ENCODE results near the gene HNRNPUL1. TPM values are rescaled to one million over a fixed set of nuclear protein-coding genes. Genes with fewer than 3 reads are reported as not detected.

Gene HNRNPUL1
- total RNA-seq, 5 donors from 2014 or later (not counting 1 experiment from before 2014, with no cell fraction given), result 275 to 350 (median 307) TPM

DNA sequence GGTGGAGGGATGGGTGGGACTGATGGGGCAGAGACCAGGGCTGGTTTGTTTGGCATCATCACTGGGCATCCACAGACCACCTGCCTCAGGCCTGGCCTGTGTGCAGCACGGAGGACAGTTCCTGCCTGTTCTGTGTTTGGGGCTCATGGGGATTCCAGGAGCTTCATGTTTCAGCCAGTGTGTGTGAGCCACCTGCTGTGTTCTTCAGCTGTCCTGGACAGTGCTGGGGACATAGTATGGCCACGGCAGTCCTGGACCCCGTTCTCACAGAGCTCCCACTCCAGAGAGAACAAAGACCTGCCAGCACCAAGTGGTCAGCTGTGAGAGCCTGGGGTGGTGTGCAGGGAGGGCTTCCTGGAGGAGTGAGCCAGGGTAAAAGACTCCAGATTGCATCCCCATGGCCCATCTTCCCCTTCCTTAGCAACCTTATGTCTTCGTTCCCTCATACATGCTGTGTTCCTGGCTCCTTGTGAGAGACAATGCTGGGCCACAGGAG lies 43.8 kb downstream of the HNRNPUL1 start:
- no peaks in the 10 kb centered on the region for H3K9me3 Mint-ChIP-seq
- Histone ChIP-seq H3K4me1 (ENCODE audit: control insufficient read depth in 1 of 2, extremely low read depth in 1 of 2, insufficient read depth in 2 of 2, low read length in 2 of 2) (peaks cover 61 to 92% of the 10 kb centered on the region in 2 experiments), H3K27ac (ENCODE audit: low read length) (peak overlapping the region; percentile 97), H3K27me3 (replicated peaks in 1 of 2; ENCODE audit: control insufficient read depth in 2 of 2, extremely low read depth in 1 of 2, insufficient read depth in 2 of 2, low read length in 1 of 2) (no peaks in the 10 kb centered on the region), H3K4me3 (ENCODE audit: control insufficient read depth in 1 of 2, extremely low read depth in 1 of 2, low read length in 1 of 2) (peak overlapping the region; percentile 11 to 20), H3K9me3 (no peaks in the 10 kb centered on the region), H3K36me3 (ENCODE audit: control insufficient read depth in 2 of 2, extremely low read depth in 1 of 2, insufficient read depth in 1 of 2, low read length in 1 of 2) (peaks cover 7 to 42% of the 10 kb centered on the region in 2 donors)
- ATAC-seq (replicated peaks in 1 of 4) (peak in 1 of 4 experiments; percentile 13), DNase-seq (peak in 2 of 35 experiments; percentile 23 to 41)
- ChIA-PET POLR2A (interaction anchor here (0.5 to 3.7 kb wide), 6 partner anchors 10 to 166 kb away, joined by 3 to 23 read pairs (median 8); partner anchors contain the start of gene HNRNPUL1 (in 1 of the 2)), CTCF (interaction anchor here (0.6 to 3.3 kb wide), 11 partner anchors 9 to 135 kb away, joined by 3 to 14 read pairs (median 5); partner anchors contain the start of genes B9D2 (in 1 of the 2) and HNRNPUL1 (in 1 of the 2))
- H3K27me3 Mint-ChIP-seq, result no peaks in the 10 kb centered on the region
- peak overlapping the region; percentile 96 to 99 for H3K27ac Mint-ChIP-seq
- H3K4me3 Mint-ChIP-seq, result peak overlapping the region; percentile 90 to 98 (median 95)
- WGBS (ENCODE audit: insufficient coverage), result 17% methylated on average over 1 of the region's 4 CpGs
- H3K36me3 Mint-ChIP-seq, result peaks cover 35% of the 10 kb centered on the region
- H3K4me1 Mint-ChIP-seq, result peaks cover 90 to 96% (median 92%) of the 10 kb centered on the region in 3 donors

DNA sequence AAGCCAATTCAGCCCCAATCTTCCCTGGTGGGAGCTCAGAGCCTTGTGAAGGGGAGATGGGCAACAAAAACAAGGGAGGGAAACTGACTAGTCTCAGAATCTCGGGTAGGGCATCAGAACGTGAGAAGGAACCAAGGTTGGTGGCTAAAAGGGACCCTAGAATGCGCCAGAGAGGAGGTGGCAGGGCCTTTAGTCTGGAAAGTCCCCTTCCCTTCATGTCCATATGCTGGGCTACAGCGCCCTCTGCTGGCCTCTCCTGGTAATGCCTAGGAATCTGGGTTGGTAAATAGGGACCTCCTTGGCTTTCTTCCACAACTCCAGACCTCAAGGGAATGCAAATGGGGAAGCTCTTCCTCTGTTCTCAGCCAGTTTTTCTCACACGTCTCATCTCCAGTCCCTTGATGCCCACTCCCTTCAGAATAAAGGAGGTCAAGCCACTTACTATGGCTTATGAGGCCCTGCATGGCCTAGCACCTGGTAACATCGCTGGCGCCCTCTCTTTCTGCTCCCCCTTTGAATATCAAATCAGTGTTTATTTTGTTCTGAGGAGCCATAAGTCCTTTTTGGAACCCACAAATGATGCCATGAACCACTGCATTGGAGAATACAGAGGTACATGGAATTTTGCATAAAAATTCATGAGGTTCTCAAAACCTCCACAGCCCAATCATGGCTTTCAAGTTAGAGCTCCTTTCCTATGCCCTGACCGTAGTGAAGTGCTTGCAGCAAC lies 44.4 kb downstream of the HNRNPUL1 start:
- peaks cover 92 to 96% (median 93%) of the 10 kb centered on the region in 3 donors for H3K4me1 Mint-ChIP-seq
- H3K27me3 Mint-ChIP-seq, result no peaks in the 10 kb centered on the region
- no peaks in the 10 kb centered on the region for H3K9me3 Mint-ChIP-seq
- Histone ChIP-seq H3K27ac (ENCODE audit: low read length) (peak overlapping the region; percentile 97), H3K36me3 (ENCODE audit: control insufficient read depth in 2 of 2, extremely low read depth in 1 of 2, insufficient read depth in 1 of 2, low read length in 1 of 2) (peaks cover 8 to 46% of the 10 kb centered on the region in 2 donors), H3K27me3 (replicated peaks in 1 of 2; ENCODE audit: control insufficient read depth in 2 of 2, extremely low read depth in 1 of 2, insufficient read depth in 2 of 2, low read length in 1 of 2) (no peaks in the 10 kb centered on the region), H3K4me1 (ENCODE audit: control insufficient read depth in 1 of 2, extremely low read depth in 1 of 2, insufficient read depth in 2 of 2, low read length in 2 of 2) (peaks cover 58 to 91% of the 10 kb centered on the region in 2 experiments), H3K9me3 (no peaks in the 10 kb centered on the region), H3K4me3 (ENCODE audit: control insufficient read depth in 1 of 2, extremely low read depth in 1 of 2, low read length in 1 of 2) (peak overlapping the region; percentile 11 to 96)
- H3K36me3 Mint-ChIP-seq, result peaks cover 37% of the 10 kb centered on the region
- ChIA-PET POLR2A (interaction anchor here (0.5 to 3.7 kb wide), 5 partner anchors 10 to 166 kb away, joined by 3 to 23 read pairs (median 5); partner anchors contain the start of gene HNRNPUL1 (in 1 of the 2)), CTCF (interaction anchor here (0.6 to 3.3 kb wide), 12 partner anchors 10 to 135 kb away, joined by 3 to 21 read pairs (median 6); partner anchors contain the start of genes B9D2 (in 1 of the 2) and HNRNPUL1 (in 1 of the 2))
- DNase-seq (peak; percentile 77 to 98 (median 91)), ATAC-seq (replicated peaks in 1 of 4) (peak; percentile 48 to 62 (median 58))
- 20% methylated on average over 1 of the region's 8 CpGs for WGBS (ENCODE audit: insufficient coverage)
- H3K27ac Mint-ChIP-seq, result peak overlapping the region; percentile 96 to 99
- H3K4me3 Mint-ChIP-seq, result peak overlapping the region; percentile 90 to 98 (median 95)

GRCh38 chr19:41309180-41310032 lies 45.2 kb downstream of the HNRNPUL1 start:
- ATAC-seq (replicated peaks in 1 of 4), result peak in 1 of 4 experiments; percentile 2
- Histone ChIP-seq H3K36me3 (ENCODE audit: control insufficient read depth in 2 of 2, extremely low read depth in 1 of 2, insufficient read depth in 1 of 2, low read length in 1 of 2) (peaks cover 7 to 44% of the 10 kb centered on the region in 2 donors), H3K4me1 (ENCODE audit: control insufficient read depth in 1 of 2, extremely low read depth in 1 of 2, insufficient read depth in 2 of 2, low read length in 2 of 2) (peaks cover 51 to 83% of the 10 kb centered on the region in 2 experiments), H3K27ac (ENCODE audit: low read length) (peak overlapping the region; percentile 97), H3K4me3 (ENCODE audit: control insufficient read depth in 1 of 2, extremely low read depth in 1 of 2, low read length in 1 of 2) (peak overlapping the region; percentile 96 to 99), H3K27me3 (replicated peaks in 1 of 2; ENCODE audit: control insufficient read depth in 2 of 2, extremely low read depth in 1 of 2, insufficient read depth in 2 of 2, low read length in 1 of 2) (no peaks in the 10 kb centered on the region), H3K9me3 (no peaks in the 10 kb centered on the region)
- no peaks in the 10 kb centered on the region for H3K9me3 Mint-ChIP-seq
- POLR2A ChIA-PET, result interaction anchor here (0.7 to 3.7 kb wide), 4 partner anchors 11 to 46 kb away, joined by 3 to 23 read pairs (median 4); partner anchors contain the start of gene HNRNPUL1 (in 1 of the 2)
- peak in 2 of 35 experiments; percentile 32 to 52 for DNase-seq
- H3K27ac Mint-ChIP-seq, result peak overlapping the region; percentile 96 to 99
- H3K4me3 Mint-ChIP-seq, result peak overlapping the region; percentile 90 to 98 (median 95)
- H3K27me3 Mint-ChIP-seq, result no peaks in the 10 kb centered on the region
- CTCF ChIA-PET, result interaction anchor here (0.7 to 3.3 kb wide), 11 partner anchors 11 to 105 kb away, joined by 3 to 21 read pairs (median 5); partner anchors contain the start of genes B9D2 (in 1 of the 2) and HNRNPUL1 (in 1 of the 2)
- peaks cover 87 to 92% (median 91%) of the 10 kb centered on the region in 3 donors for H3K4me1 Mint-ChIP-seq
- WGBS (ENCODE audit: insufficient coverage), result 14% methylated on average over 18 of the region's 26 CpGs
- peaks cover 30% of the 10 kb centered on the region for H3K36me3 Mint-ChIP-seq

DNA sequence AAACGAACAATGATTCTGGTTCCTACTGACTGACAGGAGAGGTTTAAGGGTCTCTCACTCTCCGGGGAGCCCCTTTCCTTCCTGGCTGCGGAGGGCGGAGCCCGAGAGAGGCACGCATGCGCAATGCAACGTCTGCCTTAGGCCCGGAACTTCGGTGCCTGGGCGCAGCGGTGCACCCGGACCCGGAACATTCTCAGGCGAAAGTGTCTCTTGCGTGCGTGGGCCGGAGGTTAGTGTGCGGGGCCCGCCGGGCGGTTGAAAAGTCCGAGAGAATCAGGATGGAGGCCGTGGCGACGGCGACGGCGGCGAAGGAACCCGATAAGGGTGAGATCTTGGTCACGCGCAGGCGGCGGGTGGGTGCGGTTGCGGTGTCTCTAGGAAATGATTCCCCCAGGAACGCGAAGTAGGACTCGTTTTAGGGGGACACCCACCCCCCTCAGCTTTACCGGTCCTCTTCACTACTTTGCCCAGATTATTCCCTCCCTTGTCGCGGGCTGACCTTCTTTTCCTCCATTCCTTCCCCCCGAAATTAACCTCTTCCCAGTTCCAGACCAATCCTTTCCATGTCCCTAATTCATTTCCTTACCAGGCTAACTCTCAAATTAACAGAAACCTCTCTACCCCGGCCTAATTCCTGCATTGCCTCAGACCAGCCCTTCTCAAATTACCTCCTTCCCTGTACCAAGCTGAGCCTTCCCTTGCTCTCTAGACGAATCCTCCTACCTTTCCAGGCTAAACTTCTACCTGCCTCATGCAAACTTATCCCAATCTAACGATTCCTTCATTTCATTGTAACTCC lies 46.1 kb downstream of the HNRNPUL1 start, which contains the start of gene CCDC97:
Gene CCDC97 (plus strand): TSS at position 140 of the 799 bp plus-strand sequence. CDS start 139 bp downstream, at position 279.
- ChIA-PET CTCF (interaction anchor here (0.5 to 3.3 kb wide), 4 partner anchors 33 to 125 kb away, joined by 3 to 21 read pairs (median 8); partner anchors contain the start of gene HNRNPUL1 (in 1 of the 2)), POLR2A (interaction anchor here in 1 of 2 donors (0.7 kb wide), 1 partner anchor 46 kb away, joined by 4 read pairs; no protein-coding TSS in a partner anchor)
- H3K36me3 ChIP-seq (ENCODE audit: control insufficient read depth in 2 of 2, extremely low read depth in 1 of 2, insufficient read depth in 1 of 2, low read length in 1 of 2), result peaks cover 7 to 39% of the 10 kb centered on the region in 2 donors
- H3K27ac ChIP-seq (ENCODE audit: low read length), result peak within 1 kb of the TSS; percentile 97
- peak; percentile 73 to 94 (median 85) for DNase-seq
- H3K9me3 ChIP-seq, result no peaks in the 10 kb centered on the region
- Mint-ChIP-seq H3K36me3 (peaks cover 21% of the 10 kb centered on the region), H3K27me3 (no peaks in the 10 kb centered on the region), H3K4me3 (peak within 1 kb of the TSS; percentile 90 to 98 (median 95)), H3K27ac (peak within 1 kb of the TSS; percentile 96 to 99), H3K9me3 (no peaks in the 10 kb centered on the region), H3K4me1 (peaks cover 79 to 86% (median 83%) of the 10 kb centered on the region in 3 donors)
- WGBS (ENCODE audit: insufficient coverage), result under 1% methylated on average over 38 of the region's 47 CpGs
- peak within 1 kb of the TSS; percentile 96 to 99 for H3K4me3 ChIP-seq (ENCODE audit: control insufficient read depth in 1 of 2, extremely low read depth in 1 of 2, low read length in 1 of 2)
- no peaks in the 10 kb centered on the region for H3K27me3 ChIP-seq (replicated peaks in 1 of 2; ENCODE audit: control insufficient read depth in 2 of 2, extremely low read depth in 1 of 2, insufficient read depth in 2 of 2, low read length in 1 of 2)
- peak; percentile 66 to 72 (median 70) for ATAC-seq (replicated peaks in 1 of 4)
- peaks cover 44 to 74% of the 10 kb centered on the region in 2 experiments for H3K4me1 ChIP-seq (ENCODE audit: control insufficient read depth in 1 of 2, extremely low read depth in 1 of 2, insufficient read depth in 2 of 2, low read length in 2 of 2)

- Histone ChIP-seq H3K27ac (ENCODE audit: low read length) (no peak overlapping the region), H3K27me3 (replicated peaks in 1 of 2; ENCODE audit: control insufficient read depth in 2 of 2, extremely low read depth in 1 of 2, insufficient read depth in 2 of 2, low read length in 1 of 2) (no peaks in the 10 kb centered on the region), H3K4me3 (ENCODE audit: control insufficient read depth in 1 of 2, extremely low read depth in 1 of 2, low read length in 1 of 2) (peak overlapping the region; percentile 96 to 99), H3K9me3 (no peaks in the 10 kb centered on the region), H3K36me3 (ENCODE audit: control insufficient read depth in 2 of 2, extremely low read depth in 1 of 2, insufficient read depth in 1 of 2, low read length in 1 of 2) (peaks cover 9 to 37% of the 10 kb centered on the region in 2 donors), H3K4me1 (ENCODE audit: control insufficient read depth in 1 of 2, extremely low read depth in 1 of 2, insufficient read depth in 2 of 2, low read length in 2 of 2) (peaks cover 38 to 66% of the 10 kb centered on the region in 2 experiments)
- peaks cover 20% of the 10 kb centered on the region for H3K36me3 Mint-ChIP-seq
- H3K9me3 Mint-ChIP-seq, result no peaks in the 10 kb centered on the region
- H3K4me1 Mint-ChIP-seq, result peaks cover 75 to 80% (median 79%) of the 10 kb centered on the region in 3 donors
- no peak for ATAC-seq (replicated peaks in 1 of 4)
- DNase-seq, result no peak
- H3K27ac Mint-ChIP-seq, result peak overlapping the region in 1 of 2 donors; percentile 31
- ChIA-PET CTCF (no interaction called here), POLR2A (interaction anchor here in 1 of 2 donors (0.6 kb wide), 1 partner anchor 48 kb away, joined by 4 read pairs; no protein-coding TSS in a partner anchor)
- H3K27me3 Mint-ChIP-seq, result no peaks in the 10 kb centered on the region
- H3K4me3 Mint-ChIP-seq, result peak overlapping the region; percentile 90 to 98 (median 95)
- WGBS (ENCODE audit: insufficient coverage), result 100% methylated on average over 1 of the region's 5 CpGs
Measured at GRCh38 chr19:41311072-41311471, 46.9 kb downstream of the HNRNPUL1 start.
